Neural progenitor cell (in vitro differentiated cells): Measurements from ENCODE around the gene CNKSR1.

Experiments used
- EZH2 ChIP-seq: fragments of 200-600 bp; sonication (generic); IDR thresholded peaks from 2 replicates; pipeline ENCODE4 v1.6.1; 2017; ENCODE audit warnings: antibody characterized with exemption, mild to moderate bottlenecking, moderate library complexity
- EZH2phosphoT487 ChIP-seq: fragments of 200-600 bp; sonication (generic); IDR thresholded peaks from 2 replicates; pipeline ENCODE4 v1.6.1; 2017; ENCODE audit warnings: antibody characterized with exemption
- TF ChIP-seq, protein P1 (sequence below): fragments of 200-600 bp; sonication (generic); IDR thresholded peaks from 2 replicates; pipeline ENCODE4 v1.5.1; 2017; ENCODE audit warnings: antibody characterized with exemption, mild to moderate bottlenecking

DNA sequence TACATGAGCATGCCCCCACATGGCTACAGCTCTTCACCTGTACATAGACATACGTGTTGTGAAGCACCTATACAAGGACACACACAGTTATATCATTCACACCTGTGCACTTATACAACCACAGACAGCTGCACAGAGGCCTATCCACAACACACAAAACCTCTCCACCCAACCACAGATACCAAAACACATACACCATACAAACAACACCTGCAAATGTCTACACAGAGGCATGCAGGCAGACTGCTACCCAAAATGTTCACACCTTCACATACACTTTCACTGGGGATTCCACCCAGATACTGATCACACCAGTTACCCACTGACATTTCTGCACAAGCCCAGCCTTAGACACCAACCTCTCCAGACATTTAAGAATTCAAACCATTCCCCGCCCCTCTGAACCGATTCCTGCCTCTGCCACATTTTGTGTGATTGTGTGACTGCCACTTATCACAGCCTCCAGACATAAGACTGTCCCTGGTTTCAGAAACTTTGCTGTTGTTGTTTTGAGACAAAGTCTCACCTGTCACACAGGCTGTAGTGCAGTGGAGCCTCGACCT lies 10.5 kb upstream of the CNKSR1 start:
- TF ChIP-seq, protein P1, sequence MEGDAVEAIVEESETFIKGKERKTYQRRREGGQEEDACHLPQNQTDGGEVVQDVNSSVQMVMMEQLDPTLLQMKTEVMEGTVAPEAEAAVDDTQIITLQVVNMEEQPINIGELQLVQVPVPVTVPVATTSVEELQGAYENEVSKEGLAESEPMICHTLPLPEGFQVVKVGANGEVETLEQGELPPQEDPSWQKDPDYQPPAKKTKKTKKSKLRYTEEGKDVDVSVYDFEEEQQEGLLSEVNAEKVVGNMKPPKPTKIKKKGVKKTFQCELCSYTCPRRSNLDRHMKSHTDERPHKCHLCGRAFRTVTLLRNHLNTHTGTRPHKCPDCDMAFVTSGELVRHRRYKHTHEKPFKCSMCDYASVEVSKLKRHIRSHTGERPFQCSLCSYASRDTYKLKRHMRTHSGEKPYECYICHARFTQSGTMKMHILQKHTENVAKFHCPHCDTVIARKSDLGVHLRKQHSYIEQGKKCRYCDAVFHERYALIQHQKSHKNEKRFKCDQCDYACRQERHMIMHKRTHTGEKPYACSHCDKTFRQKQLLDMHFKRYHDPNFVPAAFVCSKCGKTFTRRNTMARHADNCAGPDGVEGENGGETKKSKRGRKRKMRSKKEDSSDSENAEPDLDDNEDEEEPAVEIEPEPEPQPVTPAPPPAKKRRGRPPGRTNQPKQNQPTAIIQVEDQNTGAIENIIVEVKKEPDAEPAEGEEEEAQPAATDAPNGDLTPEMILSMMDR, result no peak
- no peak for TF ChIP-seq EZH2
- no peak for TF ChIP-seq EZH2phosphoT487
